Measurements from ENCODE around the gene COL4A1.
A peak's percentile ranks its signal among the peaks of the same experiment; 100 is the strongest.

The COL4A1 gene

GRCh38 chr13:110308656-110309359, 1.9 kb upstream of the COL4A1 start:
- no peak for DNase-seq (ENCODE audit: low read depth in 2 of 2)

GRCh38 chr13:110307767-110308655, 1.1 kb upstream of the COL4A1 start:
- DNase-seq (ENCODE audit: low read depth in 2 of 2): no peak

DNA sequence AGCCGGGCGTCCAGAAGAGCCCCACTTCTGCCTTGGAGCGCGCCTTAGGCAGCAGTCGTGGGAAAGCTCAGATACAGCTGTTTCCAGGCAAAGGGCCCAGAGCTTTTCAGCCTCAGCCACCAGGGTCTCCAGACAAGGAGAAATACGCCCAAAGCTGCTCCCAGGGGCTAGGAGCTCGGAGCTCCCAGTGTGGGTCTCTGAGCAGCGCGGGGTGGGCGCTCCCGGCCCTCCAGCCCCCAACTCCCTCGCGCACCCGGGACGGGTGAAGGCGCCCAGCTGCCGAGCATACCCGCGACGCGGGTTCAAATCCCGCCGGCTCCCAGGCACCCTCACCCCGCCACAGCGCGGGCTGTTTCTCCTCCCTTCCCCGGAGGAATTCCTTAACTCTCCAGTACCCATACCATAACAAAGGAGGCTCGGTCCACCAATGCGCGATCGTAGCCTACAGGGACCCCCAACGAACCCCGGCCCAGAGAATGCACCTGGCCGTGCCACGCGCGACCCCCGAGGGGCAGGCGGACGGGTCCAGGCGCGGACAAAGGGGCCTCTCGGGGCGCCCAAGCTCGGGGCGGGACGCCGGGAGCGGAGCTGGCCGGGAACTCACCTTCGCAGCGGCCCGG, 507 bp downstream of the COL4A1 start:
- no peak for DNase-seq (ENCODE audit: low read depth in 2 of 2)

DNA sequence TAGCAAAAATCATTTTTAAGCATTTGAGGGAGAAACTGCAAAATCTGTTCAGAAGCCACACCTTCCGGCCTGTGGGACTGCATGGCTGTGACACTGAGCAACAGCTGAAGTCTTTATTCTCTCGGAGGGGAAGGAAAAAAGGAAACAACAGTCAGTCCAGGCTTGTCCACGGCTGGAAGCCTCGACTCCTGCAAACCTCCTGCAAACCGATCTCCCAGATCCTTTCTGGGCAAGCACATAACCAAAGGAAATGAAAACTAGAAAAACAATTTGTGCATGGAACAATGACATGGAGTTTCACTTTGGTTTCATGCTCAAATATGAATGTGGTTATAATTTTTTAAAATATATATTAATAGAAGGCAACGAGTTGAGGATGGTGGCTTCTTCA, 1.0 kb downstream of the COL4A1 start:
- DNase-seq (ENCODE audit: low read depth in 2 of 2): no peak

DNA sequence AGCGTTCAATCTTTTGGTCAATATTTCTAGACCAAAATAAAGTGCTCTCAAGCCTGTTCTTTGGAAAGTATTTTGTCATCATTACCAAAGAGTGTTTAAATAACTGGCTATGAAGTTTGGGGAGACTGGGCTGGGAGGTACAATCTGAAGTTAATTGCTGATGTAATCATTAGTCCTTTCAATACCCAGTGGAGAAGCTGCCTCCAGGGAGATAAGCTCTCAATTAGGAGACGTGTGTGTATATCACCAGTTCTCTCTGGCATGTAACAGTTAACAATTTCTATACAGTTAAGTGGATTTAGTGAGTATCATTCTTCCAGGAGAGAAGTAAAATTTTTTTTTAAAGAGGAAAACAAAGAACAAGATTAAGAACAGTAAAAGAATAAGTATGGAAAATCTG, 1.4 kb downstream of the COL4A1 start:
- DNase-seq (ENCODE audit: low read depth in 2 of 2): no peak

GRCh38 chr13:110305001-110305400, 2.0 kb downstream of the COL4A1 start:
- DNase-seq (ENCODE audit: low read depth in 2 of 2): no peak

DNA sequence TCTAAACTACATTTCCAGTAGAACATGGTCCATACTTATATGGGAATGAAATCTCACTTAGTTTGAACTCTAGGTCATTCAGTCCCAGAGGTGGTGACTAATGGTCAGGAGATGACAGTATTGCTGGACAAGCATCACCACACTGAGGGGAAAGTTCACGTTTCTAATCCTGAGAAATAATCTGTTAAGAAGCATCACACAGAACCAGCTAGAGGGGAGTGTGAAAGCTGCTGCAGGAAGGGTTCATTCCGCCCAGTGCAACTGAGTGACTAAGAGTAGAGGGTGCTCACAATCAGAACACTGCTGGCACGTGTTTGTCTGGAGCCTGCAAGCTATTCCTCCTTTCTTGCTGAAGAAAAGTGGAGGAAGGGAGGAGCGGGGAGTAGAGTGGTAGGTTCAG, 2.7 kb downstream of the COL4A1 start:
- no peak for DNase-seq (ENCODE audit: low read depth in 2 of 2)

- no peak for DNase-seq (ENCODE audit: low read depth in 2 of 2)
These were observed 3.3 kb downstream of the COL4A1 start for GRCh38 chr13:110303644-110304043.

DNA sequence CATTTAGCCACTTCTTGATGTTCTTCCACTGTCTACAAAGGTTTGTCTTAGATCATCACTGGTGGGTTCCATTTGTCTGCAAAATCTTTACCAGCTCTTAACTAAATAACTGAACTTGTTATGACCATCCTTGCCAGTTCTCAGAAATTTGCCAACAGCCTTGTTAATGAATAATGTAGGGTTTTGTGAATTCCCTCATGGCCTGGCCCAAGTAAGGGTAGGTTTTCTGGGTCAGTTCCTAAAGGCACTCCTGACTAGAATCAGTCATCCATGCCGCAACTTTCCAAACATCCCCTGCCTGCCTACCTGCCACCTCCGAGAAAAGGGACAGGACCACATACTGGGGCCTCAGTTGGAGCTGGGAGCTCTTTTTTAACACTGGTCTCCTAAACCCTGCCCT, 4.0 kb downstream of the COL4A1 start:
- no peak for DNase-seq (ENCODE audit: low read depth in 2 of 2)

- DNase-seq (ENCODE audit: low read depth in 2 of 2): no peak
These were observed 5.1 kb downstream of the COL4A1 start for GRCh38 chr13:110301606-110302553.

DNA sequence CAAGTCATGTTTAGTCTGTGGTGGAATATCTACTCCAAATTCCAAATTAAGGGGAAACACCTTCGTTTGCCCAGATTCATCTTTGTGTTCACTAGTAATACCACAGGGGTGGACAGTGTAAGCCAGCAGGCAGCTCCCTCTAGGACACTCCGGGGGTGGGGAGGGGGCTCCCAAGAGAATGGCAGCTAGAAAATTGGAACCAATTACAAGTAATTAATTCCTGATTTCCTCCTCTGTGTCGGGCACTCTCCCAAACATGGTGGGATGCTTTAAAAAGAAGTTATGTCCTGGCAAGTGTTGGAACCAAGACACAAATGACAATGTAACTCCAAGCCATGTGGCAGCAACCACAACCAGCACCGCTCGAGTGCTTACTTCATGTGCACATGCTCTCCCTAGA, 5.9 kb downstream of the COL4A1 start:
- no peak for DNase-seq (ENCODE audit: low read depth in 2 of 2)

- DNase-seq (ENCODE audit: low read depth in 2 of 2): no peak
These were observed 6.7 kb downstream of the COL4A1 start for GRCh38 chr13:110300090-110300815.

DNA sequence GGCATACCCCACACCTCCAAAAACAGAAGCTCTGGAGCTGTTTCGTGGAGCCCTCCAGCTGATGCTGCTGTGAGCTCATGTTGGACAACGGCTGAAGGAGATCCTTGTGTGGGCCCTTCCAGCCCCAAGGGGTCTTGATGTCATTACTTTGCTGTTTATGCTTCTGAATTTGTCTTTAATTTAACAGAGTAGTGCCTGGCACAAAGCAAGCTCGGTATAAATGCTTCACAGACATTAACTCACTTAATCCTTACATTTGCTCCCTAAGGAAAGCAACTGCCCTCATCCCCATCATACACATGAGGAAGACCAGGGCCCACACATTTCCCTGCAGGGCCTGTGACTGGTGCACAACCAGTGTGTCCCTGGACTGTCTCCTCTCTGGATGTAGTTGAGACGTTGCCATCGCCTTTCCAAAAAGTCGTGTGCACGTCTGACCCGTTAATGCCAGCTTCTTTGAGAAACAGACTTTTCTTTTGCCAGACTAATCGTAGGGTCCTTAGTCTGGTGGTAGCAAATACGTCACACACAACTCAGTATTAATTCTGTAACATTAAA, 7.6 kb downstream of the COL4A1 start:
- no peak for DNase-seq (ENCODE audit: low read depth in 2 of 2)

DNA sequence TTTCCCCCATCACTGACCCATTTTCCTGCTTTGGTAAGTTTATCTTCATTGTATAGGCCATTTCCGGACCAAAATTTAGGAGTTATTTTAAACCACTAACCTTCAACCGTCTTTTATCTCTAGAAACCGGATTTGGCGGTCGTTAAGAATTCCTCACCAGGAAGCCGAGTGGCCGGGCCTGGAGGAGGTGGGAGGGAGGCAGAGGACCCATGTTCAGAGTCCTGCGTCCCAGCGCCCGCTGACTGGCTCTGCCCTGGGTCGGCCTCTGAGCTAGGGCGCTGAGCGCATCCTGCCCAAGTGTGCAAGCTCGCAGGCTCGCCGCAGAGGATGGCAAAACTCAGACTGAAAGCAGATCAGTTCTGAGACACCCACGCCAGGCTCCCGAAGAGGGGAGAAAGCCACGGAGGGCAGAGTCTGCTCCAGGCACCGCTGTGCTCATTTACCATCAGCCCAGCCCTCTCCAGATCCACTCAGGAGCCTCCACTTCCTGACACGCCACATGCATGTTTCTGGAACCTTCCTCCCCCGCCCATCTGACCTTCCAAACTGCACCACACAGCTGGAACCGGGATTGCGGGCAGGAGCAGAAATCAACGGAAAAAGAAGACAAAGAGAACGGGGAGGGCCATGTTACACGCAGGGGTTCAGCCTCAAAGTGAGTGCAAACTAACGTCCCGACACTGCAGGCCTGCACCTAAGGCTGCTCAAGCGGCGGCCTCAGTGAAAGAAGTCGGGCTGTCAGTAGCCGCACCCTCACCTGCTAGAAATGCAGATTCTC, 8.3 kb downstream of the COL4A1 start:
- peak in 1 of 2 donors; percentile 22 for DNase-seq (ENCODE audit: low read depth in 2 of 2)

DNA sequence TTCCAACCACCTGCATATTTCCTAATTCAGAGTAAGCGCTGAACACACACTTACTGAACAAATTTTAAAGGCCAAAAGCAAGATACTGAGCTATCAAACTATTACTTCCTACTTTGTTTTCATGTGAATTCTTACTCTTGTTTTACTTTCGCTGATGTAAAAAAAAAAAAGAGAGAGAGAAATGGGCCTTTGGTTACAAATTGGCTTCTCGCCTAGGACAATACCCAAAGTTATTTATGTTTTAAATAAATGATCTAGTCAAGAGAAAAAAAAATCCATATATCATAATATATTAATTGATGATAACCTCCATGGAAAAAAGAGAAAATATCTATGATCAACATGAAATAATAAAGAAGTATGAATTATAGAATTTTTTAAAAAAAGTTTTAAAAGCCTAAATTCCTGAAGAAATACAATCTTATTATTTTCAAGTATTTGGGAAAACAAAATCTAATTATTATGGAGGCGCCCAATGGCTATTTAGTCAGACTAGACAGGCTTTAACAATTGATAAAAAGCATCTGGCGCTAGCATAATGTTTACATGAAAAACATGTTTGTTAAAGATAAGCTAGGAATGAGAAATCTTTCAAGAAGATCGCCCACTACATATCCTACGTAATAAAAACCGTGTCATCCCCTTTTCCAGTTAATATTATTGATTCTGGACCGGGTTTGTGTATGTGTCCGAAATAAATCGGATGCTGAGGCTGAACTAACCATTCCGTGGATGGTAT, 9.0 kb downstream of the COL4A1 start:
- no peak for DNase-seq (ENCODE audit: low read depth in 2 of 2)

- DNase-seq (ENCODE audit: low read depth in 2 of 2): no peak
These were observed 9.9 kb downstream of the COL4A1 start for GRCh38 chr13:110297011-110297410.

GRCh38 chr13:110294622-110295021, 12.3 kb downstream of the COL4A1 start:
- DNase-seq (ENCODE audit: low read depth in 2 of 2): no peak

GRCh38 chr13:110294146-110294545, 12.8 kb downstream of the COL4A1 start:
- no peak for DNase-seq (ENCODE audit: low read depth in 2 of 2)

DNA sequence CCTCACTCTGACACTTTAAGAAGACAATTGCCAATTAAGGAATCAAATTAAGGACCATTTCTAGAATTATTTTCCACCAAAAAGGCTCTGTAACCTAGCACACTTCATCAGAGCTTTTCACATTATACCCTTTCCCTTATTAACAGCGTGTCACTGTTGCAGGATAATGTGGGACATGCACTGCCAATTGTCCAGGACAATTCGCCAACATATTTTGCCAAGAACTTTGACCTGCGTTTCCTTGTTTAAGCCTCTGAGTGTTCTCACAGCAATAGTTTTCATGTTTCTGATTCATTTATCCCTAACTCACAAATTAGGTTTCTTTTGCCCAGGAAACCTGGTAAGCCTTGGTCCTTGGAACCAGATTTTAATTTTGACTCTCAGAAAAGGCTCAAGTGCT, 13.3 kb downstream of the COL4A1 start:
- no peak for DNase-seq (ENCODE audit: low read depth in 2 of 2)
